Skeletal muscle cell (primary cell): ENCODE data around the gene LOXL3.
A peak's percentile ranks its signal among the peaks of the same experiment; 100 is the strongest.

Experiments used
- DNase-seq: peaks from one replicate; pipeline ENCODE4 v3.0.0-alpha.2; 2010; ENCODE audit warnings: low read depth
- H3K4me3 ChIP-seq: 2 replicates; pipeline ENCODE4 v1.5.1; 2011; ENCODE audit warnings: low read depth, mild to moderate bottlenecking, control low read depth, low read length, moderate library complexity

LOXL3 gene

DNA sequence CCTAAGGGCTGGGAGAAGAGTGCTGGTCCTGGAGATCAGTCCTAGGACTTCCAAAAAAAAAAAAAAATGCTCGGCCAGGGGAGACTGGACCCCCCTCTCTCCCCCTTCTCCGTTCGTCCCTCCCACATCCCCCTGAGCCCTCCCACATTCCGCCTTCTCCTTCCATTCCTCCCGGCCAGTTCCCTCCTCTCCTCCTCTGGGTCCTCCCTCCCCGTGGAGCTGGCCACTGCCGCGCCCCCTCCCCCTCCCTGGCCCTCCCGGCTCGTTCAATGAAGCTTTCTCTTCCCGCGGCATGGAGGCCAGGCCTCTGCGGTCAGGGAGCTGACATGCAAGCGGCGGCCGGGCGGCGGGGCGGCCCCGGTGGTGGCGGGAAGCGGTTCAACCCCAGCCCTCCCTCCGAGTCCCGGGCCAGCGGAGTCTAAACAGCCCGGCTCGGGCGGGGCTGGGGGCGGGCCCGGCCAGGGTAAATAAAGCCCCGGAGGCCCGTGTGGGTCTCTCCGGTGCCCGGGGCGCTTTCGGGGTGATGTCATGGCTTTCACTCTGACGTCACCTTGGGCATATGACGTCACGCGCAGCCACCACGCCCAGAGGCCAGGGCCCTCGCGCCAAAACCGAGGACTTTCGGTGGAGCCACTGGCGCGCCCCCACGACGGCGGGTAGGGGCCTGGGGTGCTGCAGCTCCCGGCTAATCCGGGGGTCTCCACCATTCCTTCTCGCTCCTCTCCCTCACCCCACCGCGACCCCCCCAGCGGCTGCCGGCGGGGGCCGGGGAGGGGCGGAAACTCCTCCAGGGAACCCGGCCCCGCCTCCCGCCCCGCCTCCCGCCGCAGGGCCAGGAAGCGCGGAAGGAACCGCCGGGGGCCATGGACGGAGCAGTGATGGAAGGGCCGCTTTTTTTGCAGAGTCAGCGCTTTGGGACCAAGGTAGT lies at the start of gene LOXL3, which contains the start of gene DOK1:
Gene LOXL3, minus strand, starts transcription at position 51 of the 928 bp plus-strand sequence. CDS start 1,308 bp downstream, outside the sequence.
Gene DOK1, plus strand, starts transcription at position 829 of the 928 bp plus-strand sequence. Its CDS starts 35 bp downstream, at position 864.
- peak within 1 kb of the TSS; percentile 93 for H3K4me3 ChIP-seq
- peak; percentile 73 for DNase-seq

DNA sequence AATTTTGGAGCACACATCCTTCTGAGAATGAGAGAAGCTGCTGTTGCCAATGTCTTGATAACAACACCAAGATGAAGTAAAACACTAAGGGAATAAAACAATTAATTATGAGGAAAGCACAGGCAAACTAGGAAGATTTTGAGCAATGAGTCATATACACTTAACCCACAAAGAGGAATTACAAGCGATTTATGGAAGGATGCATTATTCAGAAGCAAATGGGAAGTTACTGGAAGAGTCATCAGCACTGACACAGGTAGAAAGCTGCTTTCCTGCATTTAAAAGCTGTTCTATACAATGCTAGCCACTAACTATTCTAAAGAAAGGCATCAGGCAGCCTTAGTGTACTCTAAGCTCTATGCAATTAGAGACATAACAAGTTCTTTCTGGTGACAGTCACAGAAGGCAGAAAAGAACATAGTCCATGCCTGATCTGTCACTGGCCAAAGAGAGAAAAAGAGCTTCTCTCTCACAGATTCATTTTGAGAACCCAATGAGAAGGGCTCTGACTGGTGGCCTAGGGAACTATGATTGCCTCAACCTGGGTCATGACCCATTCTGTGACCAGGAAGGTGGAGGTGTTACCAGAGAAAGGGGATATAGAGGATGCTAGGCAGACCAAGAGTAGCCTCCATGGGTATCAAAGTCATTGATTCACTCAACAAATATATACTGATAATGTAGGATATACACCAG lies 49.0 kb upstream of the LOXL3 start:
- DNase-seq, result peak; percentile 29
- no peak overlapping the region for H3K4me3 ChIP-seq

- no peak overlapping the region for H3K4me3 ChIP-seq
- no peak for DNase-seq
Observed at GRCh38 chr2:74599676-74600075, 45.9 kb upstream of the LOXL3 start.

DNA sequence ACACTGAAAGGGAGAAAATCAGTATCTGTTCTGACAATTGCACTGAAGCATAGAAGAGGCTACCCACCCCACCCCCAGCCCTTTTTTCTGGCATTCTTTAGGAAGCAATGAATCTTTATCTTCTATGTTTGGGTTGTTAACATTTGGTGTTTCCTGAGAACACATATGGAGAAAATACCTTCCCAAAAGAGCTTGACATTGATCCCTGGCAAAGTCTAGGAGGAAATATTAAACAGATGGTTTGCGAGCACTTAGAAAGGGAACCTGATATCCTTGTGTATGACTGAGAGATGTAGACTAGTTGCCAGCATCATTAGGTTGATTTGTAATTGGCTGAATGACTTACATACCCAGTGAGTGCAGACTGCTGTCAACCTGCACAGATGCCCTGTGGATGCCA lies 43.7 kb upstream of the LOXL3 start:
- DNase-seq, result no peak
- no peak overlapping the region for H3K4me3 ChIP-seq

- DNase-seq, result no peak
- H3K4me3 ChIP-seq, result no peak overlapping the region
Observed at GRCh38 chr2:74596584-74596983, 42.8 kb upstream of the LOXL3 start.

DNA sequence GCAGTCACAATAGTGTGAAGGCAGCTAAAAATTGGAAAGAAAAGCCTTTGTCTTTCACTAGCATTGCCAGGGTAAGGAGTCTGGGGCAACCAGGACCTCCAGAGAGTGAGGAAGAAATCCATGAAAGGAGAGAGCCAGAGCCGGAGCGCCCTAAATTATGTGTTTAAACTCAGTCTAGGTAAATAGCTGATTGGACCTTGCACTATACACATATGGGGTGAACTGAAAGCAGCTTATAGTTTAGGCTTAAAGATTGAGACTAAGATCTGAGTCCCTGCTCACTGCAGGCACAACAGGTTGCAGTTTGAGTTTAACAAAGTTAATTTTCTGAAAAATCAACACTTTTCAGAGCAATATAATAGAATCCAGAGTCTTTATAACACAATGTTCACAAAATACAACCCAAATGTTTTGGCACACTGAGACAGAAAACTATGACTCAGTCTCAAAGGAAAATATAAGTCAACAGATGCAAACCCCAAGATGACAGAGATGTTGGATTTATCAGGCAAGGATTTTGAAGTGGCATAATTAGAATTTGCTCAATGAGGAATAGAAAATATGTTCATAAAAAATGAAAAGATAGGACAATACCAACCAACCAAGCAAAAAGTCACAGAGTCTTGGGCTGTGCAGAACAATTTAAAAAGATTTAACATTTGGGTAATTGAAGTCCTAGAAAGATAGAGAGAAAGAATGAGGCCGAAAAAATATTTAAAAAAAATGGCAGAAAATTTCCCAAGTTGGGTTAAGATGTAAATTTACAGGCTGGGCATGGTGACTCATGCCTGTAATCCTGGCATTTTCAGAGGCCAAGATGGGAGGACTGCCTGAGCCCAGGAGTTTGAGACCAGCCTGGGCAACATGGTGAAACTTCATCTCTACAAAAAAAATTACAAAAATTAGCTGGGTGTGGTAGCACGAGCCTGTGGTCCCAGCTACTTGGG lies 40.4 kb upstream of the LOXL3 start:
- H3K4me3 ChIP-seq, result no peak overlapping the region
- DNase-seq, result no peak

DNA sequence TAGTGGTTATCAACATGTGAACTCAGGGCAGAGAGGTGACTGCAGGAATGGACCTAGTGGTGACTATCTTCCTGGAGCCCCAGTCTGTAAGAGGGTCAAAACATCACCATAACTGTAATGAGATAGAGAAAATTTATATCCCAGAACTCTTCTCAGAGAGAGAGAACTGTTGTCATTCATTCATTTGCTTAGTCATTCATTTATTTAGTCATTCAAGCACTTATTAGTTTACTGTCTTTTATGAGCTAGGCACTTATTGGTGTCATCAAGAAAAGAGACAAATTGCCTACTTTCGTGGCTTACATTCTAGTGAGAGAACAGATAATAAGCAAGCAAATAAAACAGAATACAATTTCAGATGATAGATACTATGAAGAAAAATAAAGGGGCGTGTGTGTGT lies 34.9 kb upstream of the LOXL3 start:
- H3K4me3 ChIP-seq, result no peak overlapping the region
- DNase-seq, result no peak

GRCh38 chr2:74587664-74588277 lies 34.0 kb upstream of the LOXL3 start:
- H3K4me3 ChIP-seq, result no peak overlapping the region
- DNase-seq, result no peak

GRCh38 chr2:74585406-74586185 lies 31.9 kb upstream of the LOXL3 start:
- no peak for DNase-seq

DNA sequence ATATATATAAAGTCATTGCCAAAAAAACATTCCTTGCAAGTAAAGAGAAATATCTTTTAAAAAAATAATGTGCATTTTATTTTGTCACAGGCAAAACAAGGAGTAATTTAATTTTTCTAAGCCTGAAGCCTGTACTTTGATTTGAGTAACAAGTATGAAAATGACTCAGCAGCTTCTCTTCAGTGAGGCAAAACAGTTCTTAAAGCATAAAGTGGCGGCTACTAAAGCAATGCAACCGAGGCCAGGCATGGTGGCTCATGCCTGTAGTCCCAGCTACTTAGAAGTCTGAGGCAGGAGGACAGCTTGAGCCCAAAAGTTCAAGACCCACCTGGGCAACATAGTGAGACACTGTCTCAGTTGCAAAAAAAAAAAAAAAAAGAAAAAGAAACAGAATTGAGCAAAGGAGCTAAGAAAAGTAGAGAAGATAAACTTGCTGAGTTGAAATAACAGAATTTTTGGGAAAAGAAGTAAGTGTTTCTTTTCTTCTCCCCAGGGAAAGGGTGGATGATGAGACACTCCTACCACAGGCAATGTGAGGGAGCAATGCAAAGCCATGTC lies 30.4 kb upstream of the LOXL3 start:
- DNase-seq, result no peak
- H3K4me3 ChIP-seq, result no peak overlapping the region

More at GRCh38 chr2:74585406-74586185, 31.9 kb upstream of the LOXL3 start:
- no peak overlapping the region for H3K4me3 ChIP-seq

GRCh38 chr2:74583504-74583903 lies 29.8 kb upstream of the LOXL3 start:
- H3K4me3 ChIP-seq, result no peak overlapping the region
- no peak for DNase-seq

DNA sequence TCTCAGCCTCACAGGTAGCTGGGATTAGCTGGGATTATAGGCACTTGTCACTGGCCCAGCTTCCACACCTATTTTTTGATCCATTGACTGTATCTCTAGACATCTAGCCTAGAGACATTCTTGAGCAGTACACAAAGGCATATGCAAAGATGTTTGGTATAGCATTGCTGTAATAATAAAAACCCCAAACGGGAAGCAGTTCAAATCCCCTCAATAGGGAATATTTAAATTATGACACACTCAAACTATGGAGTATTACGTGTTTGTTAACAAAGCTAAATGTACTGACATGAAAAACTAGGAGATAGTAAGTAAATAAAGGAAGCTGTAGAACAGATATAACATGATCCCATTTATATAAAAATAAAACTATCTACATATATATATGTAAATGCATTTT lies 28.4 kb upstream of the LOXL3 start:
- H3K4me3 ChIP-seq, result no peak overlapping the region
- no peak for DNase-seq

- no peak for DNase-seq
- no peak overlapping the region for H3K4me3 ChIP-seq
Observed at GRCh38 chr2:74581463-74581862, 27.7 kb upstream of the LOXL3 start.

DNA sequence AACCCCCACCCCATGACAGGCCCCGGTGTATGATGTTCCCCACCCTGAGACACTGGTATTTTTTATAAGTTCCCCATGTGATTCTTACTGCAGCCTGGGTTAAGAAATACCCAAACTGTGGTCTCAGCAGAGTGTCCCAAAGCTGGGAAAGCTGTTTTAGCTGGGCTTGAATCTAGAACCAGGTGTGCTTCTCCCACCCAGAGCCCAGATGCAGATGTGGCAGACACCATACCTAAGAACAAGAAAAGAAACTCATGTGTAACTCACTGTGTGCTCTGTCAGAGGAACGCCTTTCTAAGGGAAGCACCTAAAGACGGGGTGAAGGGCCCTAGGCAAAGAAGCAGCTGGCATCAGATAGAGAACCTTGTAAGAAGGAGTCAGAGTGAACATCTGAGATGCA lies 24.7 kb upstream of the LOXL3 start:
- H3K4me3 ChIP-seq, result no peak overlapping the region
- DNase-seq, result no peak

DNA sequence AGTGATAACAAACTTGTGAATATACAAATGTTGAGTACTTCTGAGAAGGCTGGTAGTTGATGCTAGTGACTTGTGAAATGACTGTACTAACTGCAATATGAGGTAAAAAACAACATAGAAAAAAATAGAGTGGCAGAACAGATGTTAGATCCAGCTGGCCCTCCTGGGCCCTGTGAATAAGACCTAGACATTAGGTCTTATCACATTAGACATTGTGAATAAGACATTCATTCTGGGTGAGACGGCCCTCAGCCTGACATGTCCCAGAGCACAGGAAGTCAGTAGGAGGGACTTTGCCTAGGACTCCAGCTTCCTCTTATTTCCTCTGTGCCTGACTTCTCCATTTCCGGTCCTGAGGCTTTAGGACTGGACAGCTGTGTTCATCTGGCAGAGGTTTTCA lies 23.7 kb upstream of the LOXL3 start:
- no peak overlapping the region for H3K4me3 ChIP-seq
- no peak for DNase-seq

DNA sequence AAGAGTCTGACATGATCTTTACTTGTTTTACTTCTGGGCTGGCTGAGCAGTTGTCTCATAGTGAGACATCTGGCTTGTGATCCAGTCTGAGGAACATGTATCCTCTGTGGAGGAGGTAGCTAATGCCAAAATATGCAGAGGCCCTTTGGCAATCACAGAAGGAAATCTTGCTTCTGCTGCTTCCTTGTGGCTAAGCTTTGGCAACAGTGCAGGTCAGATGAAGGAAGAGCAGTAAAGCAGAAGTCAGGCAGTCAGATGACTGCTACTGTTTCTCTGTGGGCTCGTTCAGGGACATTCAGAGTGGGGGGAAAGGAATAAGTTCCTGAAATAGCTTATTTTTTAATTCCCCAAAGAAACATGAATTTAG lies 23.1 kb upstream of the LOXL3 start:
- peak; percentile 73 for DNase-seq
- H3K4me3 ChIP-seq, result no peak overlapping the region

GRCh38 chr2:74576211-74576862 lies 22.6 kb upstream of the LOXL3 start:
- DNase-seq, result no peak
- no peak overlapping the region for H3K4me3 ChIP-seq

- no peak for DNase-seq
- no peak overlapping the region for H3K4me3 ChIP-seq
Observed at GRCh38 chr2:74575320-74575719, 21.6 kb upstream of the LOXL3 start.
